ENCODE measurements around the gene TBC1D10A. TPM values are rescaled to one million over a fixed set of nuclear protein-coding genes. Genes with fewer than 3 reads are reported as not detected.
A peak's percentile ranks its signal among the peaks of the same experiment; 100 is the strongest.

The TBC1D10A gene
- total RNA-seq, 4 donors from 2014 or later: 27.9 to 72.2 (median 45.7) TPM

- DNase-seq: no peak
- TF ChIP-seq CTCF (IDR thresholded peaks at IDR 0.05) (no peak), POLR2AphosphoS5 (IDR thresholded peaks at IDR 0.05) (no peak), EP300 (IDR thresholded peaks at IDR 0.05; ENCODE audit: low read depth) (no peak)
- no peaks in the 10 kb centered on the region for H3K9me3 ChIP-seq
- 38 to 53% methylated on average over 4 to 8 of the region's 8 CpGs for WGBS, 2 donors (ENCODE audit: low coverage in 1 of 2)
- in situ Hi-C loops (cut with MboI; ENCODE audit: low pct_ligation_motif_present in 1 of 4, low pct_unique_long_range_greater_than_20kb in 1 of 4, low sequenced_read_pairs in 3 of 4): no loop called here
- H3K36me3 ChIP-seq: no peaks in the 10 kb centered on the region
- H3K4me1 ChIP-seq: peaks cover 20 to 68% (median 39%) of the 10 kb centered on the region in 4 donors
- intact Hi-C loops (cut with DNase I; ENCODE audit: low total_unique reads): no loop called here
- H3K4me3 ChIP-seq: peak overlapping the region in 2 of 4 donors; percentile 98
- H3K27ac ChIP-seq: peak overlapping the region; percentile 86 to 96 (median 90)
- H3K27me3 ChIP-seq: no peaks in the 10 kb centered on the region
Observed at GRCh38 chr22:30324014-30324730, 2.6 kb downstream of the TBC1D10A start.

GRCh38 chr22:30323246-30323645 lies 3.5 kb downstream of the TBC1D10A start:
- no peaks in the 10 kb centered on the region for H3K9me3 ChIP-seq
- whole genome bisulfite sequencing, 2 donors (ENCODE audit: low coverage in 1 of 2): 95% methylated on average over 3 of the region's 3 CpGs; no CpG with 5 or more reads in 1 of the 2 donors
- H3K27ac ChIP-seq: no peak overlapping the region
- intact Hi-C loops (cut with DNase I; ENCODE audit: low total_unique reads) (no loop called here), in situ Hi-C loops (cut with MboI; ENCODE audit: low pct_ligation_motif_present in 1 of 4, low pct_unique_long_range_greater_than_20kb in 1 of 4, low sequenced_read_pairs in 3 of 4) (no loop called here)
- H3K4me3 ChIP-seq: no peak overlapping the region
- TF ChIP-seq POLR2A (IDR thresholded peaks at IDR 0.05): no peak
- H3K36me3 ChIP-seq: no peaks in the 10 kb centered on the region
- peaks cover 23 to 73% (median 39%) of the 10 kb centered on the region in 4 donors for H3K4me1 ChIP-seq
- H3K27me3 ChIP-seq: no peaks in the 10 kb centered on the region
- no peak for DNase-seq

DNA sequence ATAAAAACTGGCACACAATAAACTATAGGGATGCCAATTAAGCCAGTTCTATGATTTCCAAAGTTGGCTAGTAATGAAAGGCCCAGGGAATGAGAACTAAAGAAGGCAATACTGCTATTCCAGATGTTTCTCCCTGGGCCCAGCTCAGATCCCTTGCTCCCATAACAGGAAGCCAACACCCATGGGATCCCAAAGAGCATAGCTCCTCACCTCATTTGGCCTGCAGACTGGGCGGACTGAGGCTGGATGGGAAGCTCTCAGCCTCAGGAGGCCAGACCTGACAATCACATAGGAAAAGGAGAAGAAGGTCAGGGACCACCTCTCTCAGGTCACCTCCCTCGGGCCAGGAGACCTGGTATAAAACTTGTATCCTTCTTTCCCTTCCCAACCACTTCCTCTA lies 5.3 kb downstream of the TBC1D10A start:
- 78 to 82% methylated on average over 1 to 2 of the region's 2 CpGs for WGBS, 2 donors (ENCODE audit: low coverage in 1 of 2)
- no peaks in the 10 kb centered on the region for H3K9me3 ChIP-seq
- intact Hi-C loops (cut with DNase I; ENCODE audit: low total_unique reads): no loop called here
- H3K27me3 ChIP-seq: no peaks in the 10 kb centered on the region
- no peak overlapping the region for H3K4me3 ChIP-seq
- H3K27ac ChIP-seq: no peak overlapping the region
- no peak for TF ChIP-seq CTCF (IDR thresholded peaks at IDR 0.05)
- TF ChIP-seq POLR2A (IDR thresholded peaks at IDR 0.05): no peak
- no peak for TF ChIP-seq POLR2AphosphoS5 (IDR thresholded peaks at IDR 0.05)
- H3K36me3 ChIP-seq: no peaks in the 10 kb centered on the region
- no peak for DNase-seq
- H3K4me1 ChIP-seq: peaks cover 14 to 75% (median 32%) of the 10 kb centered on the region in 4 donors
- in situ Hi-C loops (cut with MboI; ENCODE audit: low pct_ligation_motif_present in 1 of 4, low pct_unique_long_range_greater_than_20kb in 1 of 4, low sequenced_read_pairs in 3 of 4): no loop called here

DNA sequence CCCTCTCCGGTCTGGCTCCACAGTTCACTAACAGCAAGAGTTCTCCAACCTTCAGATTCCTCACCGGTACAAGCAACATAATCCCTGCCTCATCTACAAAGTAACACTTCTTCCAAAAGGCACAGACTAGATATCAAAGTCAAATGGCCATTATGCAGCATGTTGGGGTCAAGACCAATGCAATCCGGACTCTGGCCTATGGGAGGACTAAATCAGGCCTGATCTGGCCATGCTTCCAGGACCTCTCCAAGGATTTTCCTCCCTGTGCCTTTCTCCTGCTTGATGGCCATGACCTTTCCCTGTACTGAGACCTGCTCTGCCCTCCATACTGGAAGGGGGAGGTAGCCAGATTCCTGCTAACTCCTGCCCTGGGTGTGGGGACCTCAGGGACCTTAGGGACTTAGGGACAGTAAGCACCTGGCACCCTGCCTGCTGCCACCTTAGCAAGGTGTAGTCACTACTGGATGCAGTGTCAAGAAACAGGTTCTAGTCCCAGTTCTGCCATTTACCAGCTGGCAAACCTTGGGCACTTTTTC lies 6.7 kb downstream of the TBC1D10A start:
- H3K4me1 ChIP-seq: peaks cover 11 to 81% (median 30%) of the 10 kb centered on the region in 4 donors
- no peaks in the 10 kb centered on the region for H3K27me3 ChIP-seq
- intact Hi-C loops (cut with DNase I; ENCODE audit: low total_unique reads): no loop called here
- no peaks in the 10 kb centered on the region for H3K36me3 ChIP-seq
- no peak overlapping the region for H3K27ac ChIP-seq
- in situ Hi-C loops (cut with MboI; ENCODE audit: low pct_ligation_motif_present in 1 of 4, low pct_unique_long_range_greater_than_20kb in 1 of 4, low sequenced_read_pairs in 3 of 4): no loop called here
- H3K4me3 ChIP-seq: no peak overlapping the region
- DNase-seq: no peak
- WGBS, 2 donors (ENCODE audit: low coverage in 1 of 2): 89 to 100% methylated on average over 1 to 3 of the region's 3 CpGs
- no peaks in the 10 kb centered on the region for H3K9me3 ChIP-seq
- no peak for TF ChIP-seq CTCF (IDR thresholded peaks at IDR 0.05)
